HepG2 (cell line): ENCODE measurements around the gene GNAS-AS1. TPM values are rescaled to one million over a fixed set of nuclear protein-coding genes. Genes with fewer than 3 reads are reported as not detected.

Source experiments
- ATAC-seq: fragments of 200-7000 bp; cut with Tn5 transposase; 3 replicates; pipeline ENCODE4 v1.9.1; 2020; ENCODE audit warnings: mild to moderate bottlenecking, moderate library complexity
- BruUV-seq: library from RNA; stranded (reverse); fragments of 400-500 nt; replicated peaks from 2 replicates; lab custom pipeline; 2021; lab: Mats Ljungman, UMichigan
- CTCF ChIA-PET: fragments of 300-600 bp; formaldehyde crosslinking; extraction: SDS; loops from one replicate; lab custom pipeline; 2021; ENCODE audit warnings: low total read pairs, inconsistent platforms, low intra/inter-chr PET ratio; lab: Yijun Ruan, JAX
- POLR2A ChIA-PET: fragments of 350-600 bp; sonication (Branson Sonifier 250); formaldehyde crosslinking; loops from one replicate; lab custom pipeline; 2020; ENCODE audit warnings: antibody characterized with exemption, inconsistent platforms; lab: Yijun Ruan, JAX
- DNase-seq: peaks from one replicate; pipeline ENCODE4 v3.0.0-alpha.2; 2015; ENCODE audit warnings: low spot score
- FAIRE-seq: peaks from 3 replicates; lab custom pipeline; 2011; peaks lifted over from hg19 to GRCh38; lab: Jason Lieb, UNC
- H2AFZ ChIP-seq: one replicate; pipeline ENCODE4 v1.6.1; 2011; ENCODE audit warnings: low read length, inconsistent platforms
- H3K27ac ChIP-seq: fragments of 300-600 bp; 3 replicates; pipeline ENCODE4 v1.8.0; 2011; ENCODE audit warnings: mixed run types, mild to moderate bottlenecking, mixed read lengths, low read length, inconsistent platforms; ENCODE audit not compliant: insufficient read depth; ENCODE audit errors: extremely low read length
- H3K27me3 ChIP-seq, 2 experiments: fragments of 200-600 bp in 1 of 2; 2 replicates in 1 of 2; 3 replicates in 1 of 2; pipeline versions ENCODE4 v1.6.0 to v1.8.0; 2011; ENCODE audit warnings: low read length in 2 of 2, mild to moderate bottlenecking in 2 of 2, moderate library complexity in 2 of 2, inconsistent platforms in 1 of 2; ENCODE audit not compliant: insufficient read depth in 2 of 2, control insufficient read depth in 1 of 2
- H3K36me3 ChIP-seq, 2 experiments: fragments of 200-600 bp in 1 of 2; replicated peaks in 1 of 2; 2 replicates in 1 of 2; 3 replicates in 1 of 2; pipeline versions ENCODE4 v1.5.1 to v1.8.0; 2011; ENCODE audit warnings: low read length in 2 of 2, inconsistent platforms in 1 of 2; ENCODE audit not compliant: insufficient read depth in 2 of 2, control insufficient read depth in 1 of 2
- H3K4me1 ChIP-seq: 2 replicates; pipeline ENCODE4 v1.5.1; 2012; ENCODE audit warnings: low read length, inconsistent platforms; ENCODE audit not compliant: insufficient read depth
- H3K4me2 ChIP-seq: 2 replicates; pipeline ENCODE4 v1.6.0; 2011; ENCODE audit warnings: low read depth, low read length, inconsistent platforms
- H3K4me3 ChIP-seq, 3 experiments: fragments of 200-600 bp in 1 of 3; sonication (generic), shearing (Covaris generic) in 1 of 3; replicated peaks in 1 of 3; 2 replicates each; pipeline ENCODE4 v1.5.1; 2011 to 2016; ENCODE audit warnings: low read length in 3 of 3, inconsistent platforms in 2 of 3, low read depth in 2 of 3, mild to moderate bottlenecking in 2 of 3, control low read depth in 1 of 3, mixed read lengths in 1 of 3; ENCODE audit not compliant: insufficient read depth in 1 of 3
- H3K79me2 ChIP-seq: one replicate; pipeline ENCODE4 v1.6.1; 2011; ENCODE audit warnings: low read length, inconsistent platforms; ENCODE audit not compliant: insufficient read depth
- H3K9ac ChIP-seq: 2 replicates; pipeline ENCODE4 v1.6.0; 2011; ENCODE audit warnings: mild to moderate bottlenecking, low read depth, low read length, inconsistent platforms; ENCODE audit not compliant: insufficient read depth
- H3K9me3 ChIP-seq: 2 replicates; pipeline ENCODE4 v1.5.1; 2012; ENCODE audit warnings: mild to moderate bottlenecking, low read length
- H4K20me1 ChIP-seq: 2 replicates; pipeline ENCODE4 v1.6.0; 2011; ENCODE audit warnings: inconsistent platforms, mild to moderate bottlenecking, low read length, moderate library complexity; ENCODE audit not compliant: insufficient read depth
- GLMP ChIP-seq: sonication (generic); formaldehyde crosslinking; IDR thresholded peaks from 2 replicates; pipeline ENCODE4 v1.9.0; 2021; ENCODE audit warnings: missing genetic modification reagents, mild to moderate bottlenecking, borderline replicate concordance
- HNF4A ChIP-seq: sonication (generic); formaldehyde crosslinking; IDR thresholded peaks from 2 replicates; pipeline ENCODE4 v1.4.0; 2020; ENCODE audit warnings: missing genetic modification reagents
- KAT7 ChIP-seq: IDR thresholded peaks from 2 replicates; pipeline ENCODE4 v1.6.1; 2018; ENCODE audit warnings: borderline replicate concordance, missing compliant biosample characterization
- NR0B2 ChIP-seq: sonication (generic); formaldehyde crosslinking; IDR thresholded peaks from 2 replicates; pipeline ENCODE4 v1.4.0; 2020; ENCODE audit warnings: mild to moderate bottlenecking, missing genetic modification reagents
- PHF21A ChIP-seq: sonication (generic); formaldehyde crosslinking; IDR thresholded peaks from 2 replicates; pipeline ENCODE4 v1.5.0; 2020; ENCODE audit warnings: mild to moderate bottlenecking, missing genetic modification reagents
- RBAK ChIP-seq: sonication (generic); formaldehyde crosslinking; IDR thresholded peaks from 2 replicates; pipeline ENCODE4 v1.5.1; 2020; ENCODE audit warnings: mild to moderate bottlenecking, missing genetic modification reagents
- SIX1 ChIP-seq: sonication (generic); formaldehyde crosslinking; IDR thresholded peaks from 2 replicates; pipeline ENCODE4 v1.4.0; 2020; ENCODE audit warnings: missing genetic modification reagents, borderline replicate concordance
- ZNF672 ChIP-seq: sonication (generic); formaldehyde crosslinking; IDR thresholded peaks from 2 replicates; pipeline ENCODE4 v1.8.1; 2022; ENCODE audit warnings: missing genetic modification reagents
- ZNF75D ChIP-seq: sonication (generic); formaldehyde crosslinking; IDR thresholded peaks from 2 replicates; pipeline ENCODE4 v1.8.1; 2023; ENCODE audit warnings: missing genetic modification reagents, mild to moderate bottlenecking, borderline replicate concordance
- ZSCAN12 ChIP-seq: sonication (generic); formaldehyde crosslinking; IDR thresholded peaks from 2 replicates; pipeline ENCODE4 v1.9.0; 2021; ENCODE audit warnings: mild to moderate bottlenecking, missing genetic modification reagents
- WGBS: methylation state at CpG from one replicate; pipeline ENCODE4 v1.1.6; 2017; ENCODE audit warnings: low lambda C conversion rate; 5-methylcytosine and 5-hydroxymethylcytosine counted together
- in situ Hi-C: cut with HindIII; loops from 2 replicates; pipeline ENCODE4 v1.10.0; 2017; ENCODE audit warnings: low pct_unique_long_range_greater_than_20kb; ENCODE audit not compliant: extremely low pct_ligation_motif_present
- intact Hi-C: fragments of 100-400 bp; cut with micrococcal nuclease; formaldehyde crosslinking; loops from one replicate; pipeline ENCODE4 v1.10.0; 2022; ENCODE audit not compliant: unreplicated experiment
- polyA plus RNA-seq, 8 experiments: library from polyadenylated mRNA; depleted of rRNA in 3 of 8; stranded (reverse) in 7 of 8; unstranded in 1 of 8; fragments of >200 nt; fragmentation: Illumina TruSeq in 4 of 8; extraction: Trizol in 4 of 8; gene quantifications; 2 replicates each; pipeline versions ENCODE4 v1.2.1 to v1.2.3, GENCODE V29; 2011 to 2016; ENCODE audit warnings: low read depth in 4 of 8, missing spikeins in 1 of 8, mixed read lengths in 1 of 8; ENCODE audit not compliant: insufficient read depth in 1 of 8
- total RNA-seq, 5 experiments: library from RNA; depleted of rRNA; stranded (reverse); fragments of >200 nt; fragmentation: Illumina TruSeq; extraction: Trizol; gene quantifications; 2 replicates each; pipeline ENCODE4 v1.2.3, GENCODE V29; 2016; ENCODE audit warnings: low read depth in 1 of 5
- TF ChIP-seq, protein P1 (sequence below): sonication (generic); formaldehyde crosslinking; IDR thresholded peaks from 2 replicates; pipeline ENCODE4 v1.5.0; 2020; ENCODE audit warnings: mild to moderate bottlenecking, missing genetic modification reagents, borderline replicate concordance
- TF ChIP-seq, protein P2 (sequence below): IDR thresholded peaks from 2 replicates; pipeline ENCODE4 v1.4.0; 2020; ENCODE audit warnings: mild to moderate bottlenecking, missing genetic modification reagents

GNAS-AS1 gene
- total and polyA plus RNA-seq, 2 of the 13 experiments (the other 11 are each of a cell fraction or from before 2014, with no cell fraction given), result not detected

DNA sequence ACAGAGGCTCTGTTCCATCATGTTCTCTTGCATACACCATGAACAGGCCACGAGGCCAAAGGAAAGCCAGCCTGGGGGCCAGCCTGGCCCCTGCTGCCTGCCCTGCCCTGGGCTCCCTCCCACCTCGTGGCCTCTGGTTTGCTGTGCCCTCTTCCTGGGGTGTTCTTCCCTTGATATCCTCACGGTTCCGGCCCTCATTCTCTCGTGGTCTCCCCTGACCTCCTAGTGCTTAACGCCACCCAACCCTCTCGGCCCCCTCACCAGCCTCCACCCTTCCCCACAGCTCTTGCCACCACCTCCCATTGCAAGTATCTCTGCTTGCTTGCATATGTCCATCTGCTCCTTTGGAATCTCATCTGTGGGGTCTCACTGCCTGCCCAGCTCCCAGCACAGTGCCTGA, 73.0 kb downstream of the GNAS-AS1 start:
- H3K36me3 ChIP-seq, result no peaks in the 10 kb centered on the region
- H3K4me2 ChIP-seq, result no peak overlapping the region
- H3K4me1 ChIP-seq, result no peaks in the 10 kb centered on the region
- ATAC-seq, result no peak; the same call in 2 of the 3 replicates
- in situ Hi-C loops, result no loop called here
- intact Hi-C loops, result no loop called here
- no peak for DNase-seq
- H3K9me3 ChIP-seq, result no peaks in the 10 kb centered on the region
- H4K20me1 ChIP-seq, result no peaks in the 10 kb centered on the region
- no peak for FAIRE-seq
- H3K79me2 ChIP-seq, result no peaks in the 10 kb centered on the region
- H3K9ac ChIP-seq, result no peak overlapping the region
- H3K27ac ChIP-seq, result no peak overlapping the region
- ChIA-PET CTCF (no interaction called here), POLR2A (no interaction called here)
- H3K27me3 ChIP-seq, result peaks cover 10 to 54% of the 10 kb centered on the region in 2 experiments; a peak in 4 of 5 replicates
- no peak overlapping the region for H2AFZ ChIP-seq
- H3K4me3 ChIP-seq, result no peak overlapping the region
- no TSS peak for BruUV-seq
- 0% methylated on average over 7 of the region's 7 CpGs for WGBS
- no peak for TF ChIP-seq RBAK
- no peak for TF ChIP-seq NR0B2 (CRISPR knock-in tag)
- TF ChIP-seq, protein P1, sequence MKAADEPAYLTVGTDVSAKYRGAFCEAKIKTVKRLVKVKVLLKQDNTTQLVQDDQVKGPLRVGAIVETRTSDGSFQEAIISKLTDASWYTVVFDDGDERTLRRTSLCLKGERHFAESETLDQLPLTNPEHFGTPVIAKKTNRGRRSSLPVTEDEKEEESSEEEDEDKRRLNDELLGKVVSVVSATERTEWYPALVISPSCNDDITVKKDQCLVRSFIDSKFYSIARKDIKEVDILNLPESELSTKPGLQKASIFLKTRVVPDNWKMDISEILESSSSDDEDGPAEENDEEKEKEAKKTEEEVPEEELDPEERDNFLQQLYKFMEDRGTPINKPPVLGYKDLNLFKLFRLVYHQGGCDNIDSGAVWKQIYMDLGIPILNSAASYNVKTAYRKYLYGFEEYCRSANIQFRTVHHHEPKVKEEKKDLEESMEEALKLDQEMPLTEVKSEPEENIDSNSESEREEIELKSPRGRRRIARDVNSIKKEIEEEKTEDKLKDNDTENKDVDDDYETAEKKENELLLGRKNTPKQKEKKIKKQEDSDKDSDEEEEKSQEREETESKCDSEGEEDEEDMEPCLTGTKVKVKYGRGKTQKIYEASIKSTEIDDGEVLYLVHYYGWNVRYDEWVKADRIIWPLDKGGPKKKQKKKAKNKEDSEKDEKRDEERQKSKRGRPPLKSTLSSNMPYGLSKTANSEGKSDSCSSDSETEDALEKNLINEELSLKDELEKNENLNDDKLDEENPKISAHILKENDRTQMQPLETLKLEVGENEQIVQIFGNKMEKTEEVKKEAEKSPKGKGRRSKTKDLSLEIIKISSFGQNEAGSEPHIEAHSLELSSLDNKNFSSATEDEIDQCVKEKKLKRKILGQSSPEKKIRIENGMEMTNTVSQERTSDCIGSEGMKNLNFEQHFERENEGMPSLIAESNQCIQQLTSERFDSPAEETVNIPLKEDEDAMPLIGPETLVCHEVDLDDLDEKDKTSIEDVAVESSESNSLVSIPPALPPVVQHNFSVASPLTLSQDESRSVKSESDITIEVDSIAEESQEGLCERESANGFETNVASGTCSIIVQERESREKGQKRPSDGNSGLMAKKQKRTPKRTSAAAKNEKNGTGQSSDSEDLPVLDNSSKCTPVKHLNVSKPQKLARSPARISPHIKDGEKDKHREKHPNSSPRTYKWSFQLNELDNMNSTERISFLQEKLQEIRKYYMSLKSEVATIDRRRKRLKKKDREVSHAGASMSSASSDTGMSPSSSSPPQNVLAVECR (CRISPR knock-in tag), result no peak
- TF ChIP-seq ZNF672, result no peak
- no peak for TF ChIP-seq KAT7
- TF ChIP-seq ZSCAN12 (CRISPR knock-in tag), result no peak
- TF ChIP-seq PHF21A (CRISPR knock-in tag), result no peak
- no peak for TF ChIP-seq HNF4A (CRISPR knock-in tag)
- no peak for TF ChIP-seq GLMP (CRISPR knock-in tag)
- TF ChIP-seq SIX1 (CRISPR knock-in tag), result no peak
- no peak for TF ChIP-seq ZNF75D (CRISPR knock-in tag)
- TF ChIP-seq, protein P2, sequence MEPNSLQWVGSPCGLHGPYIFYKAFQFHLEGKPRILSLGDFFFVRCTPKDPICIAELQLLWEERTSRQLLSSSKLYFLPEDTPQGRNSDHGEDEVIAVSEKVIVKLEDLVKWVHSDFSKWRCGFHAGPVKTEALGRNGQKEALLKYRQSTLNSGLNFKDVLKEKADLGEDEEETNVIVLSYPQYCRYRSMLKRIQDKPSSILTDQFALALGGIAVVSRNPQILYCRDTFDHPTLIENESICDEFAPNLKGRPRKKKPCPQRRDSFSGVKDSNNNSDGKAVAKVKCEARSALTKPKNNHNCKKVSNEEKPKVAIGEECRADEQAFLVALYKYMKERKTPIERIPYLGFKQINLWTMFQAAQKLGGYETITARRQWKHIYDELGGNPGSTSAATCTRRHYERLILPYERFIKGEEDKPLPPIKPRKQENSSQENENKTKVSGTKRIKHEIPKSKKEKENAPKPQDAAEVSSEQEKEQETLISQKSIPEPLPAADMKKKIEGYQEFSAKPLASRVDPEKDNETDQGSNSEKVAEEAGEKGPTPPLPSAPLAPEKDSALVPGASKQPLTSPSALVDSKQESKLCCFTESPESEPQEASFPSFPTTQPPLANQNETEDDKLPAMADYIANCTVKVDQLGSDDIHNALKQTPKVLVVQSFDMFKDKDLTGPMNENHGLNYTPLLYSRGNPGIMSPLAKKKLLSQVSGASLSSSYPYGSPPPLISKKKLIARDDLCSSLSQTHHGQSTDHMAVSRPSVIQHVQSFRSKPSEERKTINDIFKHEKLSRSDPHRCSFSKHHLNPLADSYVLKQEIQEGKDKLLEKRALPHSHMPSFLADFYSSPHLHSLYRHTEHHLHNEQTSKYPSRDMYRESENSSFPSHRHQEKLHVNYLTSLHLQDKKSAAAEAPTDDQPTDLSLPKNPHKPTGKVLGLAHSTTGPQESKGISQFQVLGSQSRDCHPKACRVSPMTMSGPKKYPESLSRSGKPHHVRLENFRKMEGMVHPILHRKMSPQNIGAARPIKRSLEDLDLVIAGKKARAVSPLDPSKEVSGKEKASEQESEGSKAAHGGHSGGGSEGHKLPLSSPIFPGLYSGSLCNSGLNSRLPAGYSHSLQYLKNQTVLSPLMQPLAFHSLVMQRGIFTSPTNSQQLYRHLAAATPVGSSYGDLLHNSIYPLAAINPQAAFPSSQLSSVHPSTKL (CRISPR knock-in tag), result no peak
